ENCODE data around the gene VASH1. TPM values are rescaled to one million over a fixed set of nuclear protein-coding genes. Genes with fewer than 3 reads are reported as not detected.

The VASH1 gene
- total and polyA plus RNA-seq, 2 of the 13 experiments (the other 11 are each of a cell fraction or from before 2014, with no cell fraction given): 0.11 to 0.24 TPM

GRCh38 chr14:76830556-76830955, 69.3 kb downstream of the VASH1 start:
- TF ChIP-seq YY1 (IDR thresholded peaks at IDR 0.05; ENCODE audit: insufficient read depth, insufficient replicate concordance, low read depth, low read length) (no peak), NFYB (CRISPR knock-in tag; IDR thresholded peaks at IDR 0.05) (0 out of 2 replicates have a peak, but pooled peaks have one; percentile 1), ELK4 (CRISPR knock-in tag; IDR thresholded peaks at IDR 0.05; ENCODE audit: borderline replicate concordance) (no peak)
- in situ Hi-C loops (cut with HindIII; ENCODE audit: extremely low pct_ligation_motif_present, low pct_unique_long_range_greater_than_20kb): no loop called here
- peak overlapping the region; percentile 92 for H3K4me2 ChIP-seq (ENCODE audit: low read depth, low read length)
- peak overlapping the region; percentile 35 for H3K27ac ChIP-seq (ENCODE audit: extremely low read length, insufficient read depth, low read length)
- H3K79me2 ChIP-seq (ENCODE audit: insufficient read depth, low read length): no peaks in the 10 kb centered on the region
- H2AFZ ChIP-seq (ENCODE audit: low read length): peak overlapping the region; percentile 2
- H3K27me3 ChIP-seq (ENCODE audit: control insufficient read depth in 1 of 2, insufficient read depth in 2 of 2, low read length in 2 of 2): no peaks in the 10 kb centered on the region
- no peaks in the 10 kb centered on the region for H3K9me3 ChIP-seq (ENCODE audit: low read length)
- FAIRE-seq (no peak), ATAC-seq (no peak), DNase-seq (ENCODE audit: low spot score) (no peak)
- intact Hi-C loops (cut with micrococcal nuclease; ENCODE audit: unreplicated experiment): loop anchor here (2.0 kb wide), 1 partner anchor 18 kb away; the partner anchor contains the start of gene ANGEL1
- WGBS (ENCODE audit: low lambda C conversion rate): 93% methylated on average over 4 of the region's 4 CpGs
- ChIA-PET POLR2A (interaction anchor here (1.4 to 6.4 kb wide), 2 partner anchors 18 to 24 kb away, joined by 5 to 62 read pairs; partner anchors contain the start of gene ANGEL1), CTCF (ENCODE audit: low intra/inter-chr PET ratio, low total read pairs) (no interaction called here)
- H3K4me3 ChIP-seq (replicated peaks in 1 of 3; ENCODE audit: insufficient read depth in 1 of 3, low read depth in 2 of 3, low read length in 3 of 3): no peak overlapping the region
- no peaks in the 10 kb centered on the region for H4K20me1 ChIP-seq (ENCODE audit: insufficient read depth, low read length)
- H3K4me1 ChIP-seq (ENCODE audit: insufficient read depth, low read length): peaks cover 71% of the 10 kb centered on the region
- BruUV-seq (replicated peaks): no TSS peak
- no peaks in the 10 kb centered on the region for H3K36me3 ChIP-seq (replicated peaks in 1 of 2; ENCODE audit: control insufficient read depth in 1 of 2, insufficient read depth in 2 of 2, low read length in 2 of 2)
- H3K9ac ChIP-seq (ENCODE audit: insufficient read depth, low read depth, low read length): no peak overlapping the region

- Histone ChIP-seq H3K9me3 (ENCODE audit: low read length) (no peaks in the 10 kb centered on the region), H3K27ac (ENCODE audit: extremely low read length, insufficient read depth, low read length) (peak overlapping the region; percentile 69), H4K20me1 (ENCODE audit: insufficient read depth, low read length) (no peaks in the 10 kb centered on the region), H3K9ac (ENCODE audit: insufficient read depth, low read depth, low read length) (no peak overlapping the region), H2AFZ (ENCODE audit: low read length) (no peak overlapping the region), H3K4me1 (ENCODE audit: insufficient read depth, low read length) (peaks cover 77% of the 10 kb centered on the region), H3K79me2 (ENCODE audit: insufficient read depth, low read length) (no peaks in the 10 kb centered on the region), H3K36me3 (replicated peaks in 1 of 2; ENCODE audit: control insufficient read depth in 1 of 2, insufficient read depth in 2 of 2, low read length in 2 of 2) (no peaks in the 10 kb centered on the region), H3K4me3 (replicated peaks in 1 of 3; ENCODE audit: insufficient read depth in 1 of 3, low read depth in 2 of 3, low read length in 3 of 3) (no peak overlapping the region), H3K4me2 (ENCODE audit: low read depth, low read length) (peak overlapping the region; percentile 56), H3K27me3 (ENCODE audit: control insufficient read depth in 1 of 2, insufficient read depth in 2 of 2, low read length in 2 of 2) (0 out of 5 replicates have a peak, but pooled peaks cover 0 to 4% of the 10 kb centered on the region in 2 experiments)
- FAIRE-seq: peak; percentile 95
- ChIA-PET POLR2A (interaction anchor here (0.7 to 6.4 kb wide), 3 partner anchors 20 to 192 kb away, joined by 3 to 62 read pairs (median 3); partner anchors contain the start of gene ANGEL1), CTCF (ENCODE audit: low intra/inter-chr PET ratio, low total read pairs) (no interaction called here)
- BruUV-seq (replicated peaks): no TSS peak
- WGBS (ENCODE audit: low lambda C conversion rate): 0% methylated on average over 1 of the region's 1 CpG
- in situ Hi-C loops (cut with HindIII; ENCODE audit: extremely low pct_ligation_motif_present, low pct_unique_long_range_greater_than_20kb): no loop called here
- peak; percentile 83 for DNase-seq (ENCODE audit: low spot score)
- intact Hi-C loops (cut with micrococcal nuclease; ENCODE audit: unreplicated experiment): no loop called here
- ATAC-seq: peak; percentile 76
- TF ChIP-seq E2F5 (CRISPR knock-in tag; conservative IDR thresholded peaks at IDR 0.05): no peak
- no peak for TF ChIP-seq BCLAF1 (IDR thresholded peaks at IDR 0.05)
- TF ChIP-seq CHD4 (IDR thresholded peaks at IDR 0.05; ENCODE audit: borderline replicate concordance, low read length): peak; percentile 54; the same call in 1 of the 2 replicates
- TF ChIP-seq ZNF644 (CRISPR knock-in tag; IDR thresholded peaks at IDR 0.05; ENCODE audit: low read depth): peak; percentile 81
- no peak for TF ChIP-seq PRMT3 (CRISPR knock-in tag; IDR thresholded peaks at IDR 0.05; ENCODE audit: borderline replicate concordance, low read depth)
- TF ChIP-seq E2F1 (CRISPR knock-in tag; IDR thresholded peaks at IDR 0.05): no peak
- no peak for TF ChIP-seq ZNF3 (CRISPR knock-in tag; IDR thresholded peaks at IDR 0.05)
- TF ChIP-seq GATAD2A (CRISPR knock-in tag; IDR thresholded peaks at IDR 0.05): peak; percentile 83
- no peak for TF ChIP-seq MBNL3 (CRISPR knock-in tag; conservative IDR thresholded peaks at IDR 0.05)
Measured at GRCh38 chr14:76832503-76832988, 71.3 kb downstream of the VASH1 start.
